K562 treated with DMSO at 1 percent for 48 hours (cell line): ENCODE measurements around the gene RNF135. TPM values are rescaled to one million over a fixed set of nuclear protein-coding genes. Genes with fewer than 3 reads are reported as not detected.

ENCODE experiments used
- total RNA-seq: library from RNA; unstranded; fragments of 300-600 nt; gene quantifications from 2 replicates; pipeline ENCODE4 v1.2.3, GENCODE V29; 2022; ENCODE audit warnings: low replicate concordance; ENCODE audit errors: extremely low read depth

RNF135 gene
- not detected in 2 replicates for total RNA-seq

GRCh38 chr17:30970831-30971567 is at the start of gene RNF135:
Gene RNF135, plus strand, starts transcription at chr17:30971039. Its CDS starts 35 bp downstream, at chr17:30971074.

GRCh38 chr17:30921544-30922196 is 49.2 kb upstream of the RNF135 start, which contains the start of gene ADAP2:
Gene ADAP2, plus strand, starts transcription at chr17:30921945. Its CDS starts 70 bp downstream, at chr17:30922015.

Other genes starting within 250 kb of the RNF135 start
- gene CRLF3, start 146.3 kb upstream of the RNF135 start, total RNA-seq: not detected in 2 replicates
- not detected in 2 replicates for gene ATAD5, start 139.1 kb upstream of the RNF135 start, total RNA-seq
- gene TEFM, start 64.8 kb upstream of the RNF135 start, total RNA-seq: not detected in 2 replicates
- gene ADAP2, start 49.1 kb upstream of the RNF135 start, total RNA-seq: not detected in 2 replicates
- not detected in 2 replicates for gene NF1, start 123.9 kb downstream of the RNF135 start, total RNA-seq